Liver (tissue), 9 donors: ENCODE data around the gene XYLT2. TPM values are rescaled to one million over a fixed set of nuclear protein-coding genes. Genes with fewer than 3 reads are reported as not detected.

Experiments
- DNase-seq: peaks from one replicate; pipeline ENCODE4 v3.0.0-alpha.2; 2017; ENCODE audit warnings: low spot score
- H3K27ac ChIP-seq, 2 donors: one replicate each; pipeline ENCODE4 v1.7.0; 2013; ENCODE audit warnings: inconsistent platforms in 2 of 2, low read length in 2 of 2, control low read depth in 1 of 2, low read depth in 1 of 2, mild to moderate bottlenecking in 1 of 2
- H3K27me3 ChIP-seq, 4 donors: one replicate each; pipeline versions ENCODE4 v1.6.1 to v1.7.0; 2013; ENCODE audit warnings: low read length in 3 of 4, inconsistent platforms in 1 of 4, mild to moderate bottlenecking in 1 of 4, moderate library complexity in 1 of 4; ENCODE audit not compliant: control insufficient read depth in 4 of 4, insufficient read depth in 4 of 4
- H3K36me3 ChIP-seq, 4 donors: one replicate each; pipeline versions ENCODE4 v1.6.1 to v1.7.0; 2013; ENCODE audit warnings: low read length in 3 of 4, mild to moderate bottlenecking in 3 of 4, low read depth in 1 of 4, moderate library complexity in 1 of 4; ENCODE audit not compliant: control insufficient read depth in 4 of 4, insufficient read depth in 3 of 4
- H3K4me1 ChIP-seq, 4 donors: one replicate each; pipeline versions ENCODE4 v1.6.1 to v1.7.0; 2013; ENCODE audit warnings: low read length in 3 of 4, mild to moderate bottlenecking in 3 of 4, moderate library complexity in 1 of 4; ENCODE audit not compliant: control insufficient read depth in 4 of 4, insufficient read depth in 4 of 4
- H3K4me3 ChIP-seq, 3 donors: one replicate each; pipeline versions ENCODE4 v1.6.1 to v1.7.0; 2013; ENCODE audit warnings: low read length in 3 of 3, control low read depth in 1 of 3, low read depth in 1 of 3, mild to moderate bottlenecking in 1 of 3
- H3K9ac ChIP-seq, 2 donors: one replicate each; pipeline ENCODE4 v1.7.0; 2013; ENCODE audit warnings: low read length in 2 of 2, mild to moderate bottlenecking in 2 of 2, moderate library complexity in 2 of 2, control low read depth in 1 of 2, low read depth in 1 of 2
- H3K9me3 ChIP-seq, 4 donors: one replicate each; pipeline versions ENCODE4 v1.6.1 to v1.7.0; 2013; ENCODE audit warnings: low read length in 3 of 4; ENCODE audit not compliant: control insufficient read depth in 4 of 4
- EGR1 ChIP-seq, 2 donors: IDR thresholded peaks; 2 replicates each; pipeline ENCODE4 v1.6.1; 2016 to 2018; ENCODE audit warnings: antibody characterized with exemption in 2 of 2, low read depth in 2 of 2
- FOXA1 ChIP-seq: IDR thresholded peaks from 2 replicates; pipeline ENCODE4 v1.6.1; 2016; ENCODE audit warnings: antibody characterized with exemption
- GABPA ChIP-seq, 2 donors: IDR thresholded peaks in 1 of 2; conservative IDR thresholded peaks in 1 of 2; 2 replicates each; pipeline ENCODE4 v1.6.1; 2016; ENCODE audit warnings: antibody characterized with exemption in 2 of 2, mild to moderate bottlenecking in 1 of 2, moderate library complexity in 1 of 2
- HNF4A ChIP-seq, 2 donors: conservative IDR thresholded peaks; 2 replicates each; pipeline ENCODE4 v1.6.1; 2016; ENCODE audit warnings: antibody characterized with exemption in 2 of 2, mild to moderate bottlenecking in 2 of 2
- HNF4G ChIP-seq: IDR thresholded peaks from 2 replicates; pipeline ENCODE4 v1.6.1; 2016; ENCODE audit warnings: antibody characterized with exemption
- JUND ChIP-seq, 2 donors: IDR thresholded peaks; 2 replicates each; pipeline ENCODE4 v1.6.1; 2016; ENCODE audit warnings: antibody characterized with exemption in 2 of 2
- NR2F2 ChIP-seq: IDR thresholded peaks from 2 replicates; pipeline ENCODE4 v1.6.1; 2016; ENCODE audit warnings: antibody characterized with exemption
- RAD21 ChIP-seq, 2 donors: IDR thresholded peaks; 2 replicates each; pipeline ENCODE4 v1.6.1; 2016; ENCODE audit warnings: antibody characterized with exemption in 2 of 2, mild to moderate bottlenecking in 2 of 2
- SP1 ChIP-seq: IDR thresholded peaks from 2 replicates; pipeline ENCODE4 v1.6.1; 2018; ENCODE audit warnings: antibody characterized with exemption, mild to moderate bottlenecking
- TAF1 ChIP-seq: conservative IDR thresholded peaks from 2 replicates; pipeline ENCODE4 v1.6.1; 2016; ENCODE audit warnings: antibody characterized with exemption, mild to moderate bottlenecking
- YY1 ChIP-seq: IDR thresholded peaks from 2 replicates; pipeline ENCODE4 v1.6.1; 2016; ENCODE audit warnings: antibody characterized with exemption, mild to moderate bottlenecking
- WGBS: extraction: QIAGEN DNeasy Blood & Tissue Kit; methylation state at CpG from one replicate; pipeline ENCODE4 v1.1.7; 2013; 5-methylcytosine and 5-hydroxymethylcytosine counted together
- polyA plus RNA-seq, 2 donors: library from polyadenylated mRNA; stranded (reverse) in 1 of 2; unstranded in 1 of 2; fragments of 200-250 nt in 1 of 2; fragments of >200 nt in 1 of 2; fragmentation: Nextera tagmentation in 1 of 2; extraction: Ambion mirVana in 1 of 2; gene quantifications; one replicate each; pipeline versions ENCODE4 v1.2.1 to v1.2.3, GENCODE V29; 2013 to 2015
- total RNA-seq, 2 donors: library from RNA; depleted of rRNA; stranded (reverse); fragments of >200 nt; gene quantifications; one replicate each; pipeline ENCODE4 v1.2.3, GENCODE V29; 2014
- TF ChIP-seq, protein P1 (sequence below): fragments of 150-350 bp; IDR thresholded peaks from 2 replicates; pipeline ENCODE4 v1.5.1; 2017; ENCODE audit warnings: improper control_type of control experiment, low read depth, low read length; ENCODE audit not compliant: missing input control
- TF ChIP-seq, protein P2 (sequence below): IDR thresholded peaks from 2 replicates; pipeline ENCODE4 v1.6.1; 2016; ENCODE audit warnings: antibody characterized with exemption
- TF ChIP-seq, protein P3 (sequence below): IDR thresholded peaks from 2 replicates; pipeline ENCODE4 v1.6.1; 2016; ENCODE audit warnings: antibody characterized with exemption
- TF ChIP-seq, protein P4 (sequence below): IDR thresholded peaks from 2 replicates; pipeline ENCODE4 v1.6.1; 2016; ENCODE audit warnings: antibody characterized with exemption
- TF ChIP-seq, protein P5 (sequence below): IDR thresholded peaks from 2 replicates; pipeline ENCODE4 v1.6.1; 2016; ENCODE audit warnings: antibody characterized with exemption, mild to moderate bottlenecking
- donor health status: healthy.
- donor health status: healthy.
- donor health status: healthy.
- donor health status: healthy.
- donor health status: healthy.

XYLT2 gene
- total and polyA plus RNA-seq, 4 donors = 5.3 to 11.3 (median 8.2) TPM

DNA sequence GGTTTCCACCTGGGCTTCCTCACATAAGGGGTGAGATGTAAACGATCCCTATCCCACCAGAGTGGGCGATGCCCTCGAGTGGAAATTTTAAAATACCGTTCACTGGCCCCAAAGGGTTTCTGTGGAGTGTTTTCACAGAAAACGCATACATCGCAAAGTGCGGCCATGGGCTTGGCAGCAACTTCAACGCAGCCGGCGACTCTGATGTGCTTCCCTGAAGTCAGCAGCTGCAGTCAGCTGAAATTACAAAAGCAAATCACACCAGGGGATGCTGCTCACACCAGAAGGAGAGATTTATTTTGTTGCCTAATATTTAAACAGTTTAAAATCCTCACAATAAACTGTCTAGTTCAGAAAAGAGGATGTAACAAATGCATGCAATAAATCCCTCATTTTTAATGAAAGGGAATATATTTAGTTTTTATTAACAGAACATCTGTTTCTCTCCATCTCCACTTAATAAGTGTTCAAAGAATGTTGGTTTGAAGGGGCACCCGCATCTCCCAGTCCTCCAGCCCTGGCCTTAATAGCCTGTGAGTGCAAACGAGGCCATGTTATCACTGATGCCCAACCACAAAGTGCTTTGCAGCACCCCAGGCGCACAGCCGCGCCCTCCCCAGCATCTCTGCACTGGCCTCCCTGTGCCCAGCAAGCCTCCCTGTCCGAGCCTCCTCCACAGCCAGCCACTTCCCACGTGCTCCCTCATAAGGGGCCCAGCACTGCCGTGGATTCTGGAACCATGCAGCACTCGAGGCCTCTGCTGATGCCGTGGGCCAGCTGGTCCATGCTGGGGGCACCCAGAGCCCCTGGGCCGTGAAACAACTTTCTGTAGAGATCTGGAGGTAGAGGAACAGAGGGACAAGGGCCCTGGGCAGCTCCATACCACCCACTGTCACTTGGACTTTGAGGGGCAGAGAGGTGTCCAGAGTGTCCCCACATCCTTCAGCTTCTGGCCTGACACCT lies 17.3 kb upstream of the XYLT2 start (continued):
- TF ChIP-seq, protein P1, sequence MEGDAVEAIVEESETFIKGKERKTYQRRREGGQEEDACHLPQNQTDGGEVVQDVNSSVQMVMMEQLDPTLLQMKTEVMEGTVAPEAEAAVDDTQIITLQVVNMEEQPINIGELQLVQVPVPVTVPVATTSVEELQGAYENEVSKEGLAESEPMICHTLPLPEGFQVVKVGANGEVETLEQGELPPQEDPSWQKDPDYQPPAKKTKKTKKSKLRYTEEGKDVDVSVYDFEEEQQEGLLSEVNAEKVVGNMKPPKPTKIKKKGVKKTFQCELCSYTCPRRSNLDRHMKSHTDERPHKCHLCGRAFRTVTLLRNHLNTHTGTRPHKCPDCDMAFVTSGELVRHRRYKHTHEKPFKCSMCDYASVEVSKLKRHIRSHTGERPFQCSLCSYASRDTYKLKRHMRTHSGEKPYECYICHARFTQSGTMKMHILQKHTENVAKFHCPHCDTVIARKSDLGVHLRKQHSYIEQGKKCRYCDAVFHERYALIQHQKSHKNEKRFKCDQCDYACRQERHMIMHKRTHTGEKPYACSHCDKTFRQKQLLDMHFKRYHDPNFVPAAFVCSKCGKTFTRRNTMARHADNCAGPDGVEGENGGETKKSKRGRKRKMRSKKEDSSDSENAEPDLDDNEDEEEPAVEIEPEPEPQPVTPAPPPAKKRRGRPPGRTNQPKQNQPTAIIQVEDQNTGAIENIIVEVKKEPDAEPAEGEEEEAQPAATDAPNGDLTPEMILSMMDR = no peak
- TF ChIP-seq HNF4A (conservative IDR thresholded peaks at IDR 0.05) = no peak
- TF ChIP-seq, protein P2, sequence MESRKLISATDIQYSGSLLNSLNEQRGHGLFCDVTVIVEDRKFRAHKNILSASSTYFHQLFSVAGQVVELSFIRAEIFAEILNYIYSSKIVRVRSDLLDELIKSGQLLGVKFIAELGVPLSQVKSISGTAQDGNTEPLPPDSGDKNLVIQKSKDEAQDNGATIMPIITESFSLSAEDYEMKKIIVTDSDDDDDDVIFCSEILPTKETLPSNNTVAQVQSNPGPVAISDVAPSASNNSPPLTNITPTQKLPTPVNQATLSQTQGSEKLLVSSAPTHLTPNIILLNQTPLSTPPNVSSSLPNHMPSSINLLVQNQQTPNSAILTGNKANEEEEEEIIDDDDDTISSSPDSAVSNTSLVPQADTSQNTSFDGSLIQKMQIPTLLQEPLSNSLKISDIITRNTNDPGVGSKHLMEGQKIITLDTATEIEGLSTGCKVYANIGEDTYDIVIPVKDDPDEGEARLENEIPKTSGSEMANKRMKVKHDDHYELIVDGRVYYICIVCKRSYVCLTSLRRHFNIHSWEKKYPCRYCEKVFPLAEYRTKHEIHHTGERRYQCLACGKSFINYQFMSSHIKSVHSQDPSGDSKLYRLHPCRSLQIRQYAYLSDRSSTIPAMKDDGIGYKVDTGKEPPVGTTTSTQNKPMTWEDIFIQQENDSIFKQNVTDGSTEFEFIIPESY = no peak

DNA sequence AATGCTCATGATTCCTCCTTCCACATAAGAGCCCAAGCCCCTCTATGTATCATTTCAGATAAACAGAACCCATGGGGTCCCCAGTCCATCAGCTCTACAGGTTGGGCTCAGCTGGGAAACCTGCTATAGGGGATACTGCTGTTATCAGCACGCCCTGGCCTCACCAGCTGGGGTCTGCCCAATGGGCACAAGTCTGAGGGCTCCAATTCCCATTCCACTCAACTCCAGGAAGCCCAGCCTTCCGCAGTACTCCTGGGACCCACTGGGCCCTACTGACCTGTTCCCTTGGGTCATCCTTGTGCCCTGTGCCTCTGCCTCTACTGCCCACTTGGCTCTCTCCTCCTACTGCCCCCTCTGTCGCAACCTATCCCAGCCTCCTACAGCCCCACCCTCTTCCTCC lies 16.2 kb upstream of the XYLT2 start:
- Histone ChIP-seq H3K4me3 (no peak overlapping the region), H3K36me3 (no peaks in the 10 kb centered on the region), H3K9me3 (no peaks in the 10 kb centered on the region), H3K4me1 (no peaks in the 10 kb centered on the region), H3K27me3 (no peaks in the 10 kb centered on the region), H3K27ac (no peak overlapping the region), H3K9ac (no peak overlapping the region)
- 87% methylated on average over 3 of the region's 3 CpGs for WGBS
- DNase-seq = no peak
- TF ChIP-seq TAF1 (no peak), GABPA (IDR thresholded peaks at IDR 0.05 in 1 of 2, conservative IDR thresholded peaks at IDR 0.05 in 1 of 2) (no peak), HNF4A (conservative IDR thresholded peaks at IDR 0.05) (no peak), SP1 (no peak), HNF4G (no peak), FOXA1 (no peak), NR2F2 (no peak)
- TF ChIP-seq, protein P3, sequence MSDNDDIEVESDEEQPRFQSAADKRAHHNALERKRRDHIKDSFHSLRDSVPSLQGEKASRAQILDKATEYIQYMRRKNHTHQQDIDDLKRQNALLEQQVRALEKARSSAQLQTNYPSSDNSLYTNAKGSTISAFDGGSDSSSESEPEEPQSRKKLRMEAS = no peak

DNA sequence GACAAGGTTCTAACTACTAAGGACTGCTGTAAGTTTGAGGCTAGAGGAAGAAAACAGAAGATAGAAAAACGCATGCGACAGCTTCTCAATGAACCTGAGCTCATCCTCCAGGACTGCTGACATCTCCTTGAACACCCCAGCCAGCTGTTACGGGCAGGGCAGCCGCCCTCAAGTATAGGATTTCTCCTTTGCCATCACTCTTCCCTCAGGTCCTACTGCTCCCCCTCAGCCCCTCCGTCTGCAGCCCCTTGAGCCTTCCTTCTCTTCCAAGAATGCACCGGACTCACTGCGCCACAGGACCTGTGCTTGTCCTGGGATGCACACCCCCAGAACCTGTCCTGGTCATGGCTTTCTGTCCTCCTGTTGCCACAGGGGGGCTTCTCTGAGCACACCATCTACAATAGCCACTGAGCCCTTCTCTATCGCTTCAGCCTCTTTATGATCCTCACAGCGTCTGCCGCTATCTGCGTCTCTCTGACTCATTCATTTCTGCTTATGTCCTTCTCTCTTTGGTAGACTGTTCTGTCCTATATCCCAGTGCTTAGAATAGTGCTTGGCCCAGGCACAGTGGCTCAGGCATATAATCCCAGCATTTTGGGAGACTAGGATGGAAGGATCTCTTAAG lies 15.7 kb upstream of the XYLT2 start:
- TF ChIP-seq, protein P4, sequence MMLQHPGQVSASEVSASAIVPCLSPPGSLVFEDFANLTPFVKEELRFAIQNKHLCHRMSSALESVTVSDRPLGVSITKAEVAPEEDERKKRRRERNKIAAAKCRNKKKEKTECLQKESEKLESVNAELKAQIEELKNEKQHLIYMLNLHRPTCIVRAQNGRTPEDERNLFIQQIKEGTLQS = no peak
- TF ChIP-seq SP1 (no peak), RAD21 (IDR thresholded peaks at IDR 0.05) (no peak), NR2F2 (no peak), JUND (IDR thresholded peaks at IDR 0.05) (no peak), GABPA (IDR thresholded peaks at IDR 0.05 in 1 of 2, conservative IDR thresholded peaks at IDR 0.05 in 1 of 2) (no peak), YY1 (no peak), EGR1 (IDR thresholded peaks at IDR 0.05; ENCODE audit: low read depth in 2 of 2) (no peak)
- TF ChIP-seq, protein P1 = no peak
- TF ChIP-seq, protein P3 = no peak
- TF ChIP-seq, protein P5, sequence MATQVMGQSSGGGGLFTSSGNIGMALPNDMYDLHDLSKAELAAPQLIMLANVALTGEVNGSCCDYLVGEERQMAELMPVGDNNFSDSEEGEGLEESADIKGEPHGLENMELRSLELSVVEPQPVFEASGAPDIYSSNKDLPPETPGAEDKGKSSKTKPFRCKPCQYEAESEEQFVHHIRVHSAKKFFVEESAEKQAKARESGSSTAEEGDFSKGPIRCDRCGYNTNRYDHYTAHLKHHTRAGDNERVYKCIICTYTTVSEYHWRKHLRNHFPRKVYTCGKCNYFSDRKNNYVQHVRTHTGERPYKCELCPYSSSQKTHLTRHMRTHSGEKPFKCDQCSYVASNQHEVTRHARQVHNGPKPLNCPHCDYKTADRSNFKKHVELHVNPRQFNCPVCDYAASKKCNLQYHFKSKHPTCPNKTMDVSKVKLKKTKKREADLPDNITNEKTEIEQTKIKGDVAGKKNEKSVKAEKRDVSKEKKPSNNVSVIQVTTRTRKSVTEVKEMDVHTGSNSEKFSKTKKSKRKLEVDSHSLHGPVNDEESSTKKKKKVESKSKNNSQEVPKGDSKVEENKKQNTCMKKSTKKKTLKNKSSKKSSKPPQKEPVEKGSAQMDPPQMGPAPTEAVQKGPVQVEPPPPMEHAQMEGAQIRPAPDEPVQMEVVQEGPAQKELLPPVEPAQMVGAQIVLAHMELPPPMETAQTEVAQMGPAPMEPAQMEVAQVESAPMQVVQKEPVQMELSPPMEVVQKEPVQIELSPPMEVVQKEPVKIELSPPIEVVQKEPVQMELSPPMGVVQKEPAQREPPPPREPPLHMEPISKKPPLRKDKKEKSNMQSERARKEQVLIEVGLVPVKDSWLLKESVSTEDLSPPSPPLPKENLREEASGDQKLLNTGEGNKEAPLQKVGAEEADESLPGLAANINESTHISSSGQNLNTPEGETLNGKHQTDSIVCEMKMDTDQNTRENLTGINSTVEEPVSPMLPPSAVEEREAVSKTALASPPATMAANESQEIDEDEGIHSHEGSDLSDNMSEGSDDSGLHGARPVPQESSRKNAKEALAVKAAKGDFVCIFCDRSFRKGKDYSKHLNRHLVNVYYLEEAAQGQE = no peak
- no peak for DNase-seq
- H3K9me3 ChIP-seq = no peaks in the 10 kb centered on the region
- H3K4me3 ChIP-seq = no peak overlapping the region
- no peak overlapping the region for H3K9ac ChIP-seq
- no peaks in the 10 kb centered on the region for H3K27me3 ChIP-seq
- no peaks in the 10 kb centered on the region for H3K36me3 ChIP-seq
- H3K4me1 ChIP-seq = no peaks in the 10 kb centered on the region
- no peak overlapping the region for H3K27ac ChIP-seq
- WGBS = 86% methylated on average over 11 of the region's 11 CpGs
